IPS-18a (cell line): ENCODE measurements around the gene AKAP13.

Source experiments
- H3K27ac ChIP-seq: one replicate; pipeline ENCODE4 v1.5.1; 2013; ENCODE audit warnings: low read length
- H3K27me3 ChIP-seq: one replicate; pipeline ENCODE4 v1.6.1; 2013; ENCODE audit warnings: mild to moderate bottlenecking, low read length; ENCODE audit not compliant: control insufficient read depth, insufficient read depth
- H3K36me3 ChIP-seq: one replicate; pipeline ENCODE4 v1.6.1; 2013; ENCODE audit warnings: low read depth, low read length; ENCODE audit not compliant: control insufficient read depth
- H3K4me1 ChIP-seq: one replicate; pipeline ENCODE4 v1.6.1; 2013; ENCODE audit warnings: low read depth, low read length; ENCODE audit not compliant: control insufficient read depth
- H3K4me3 ChIP-seq: one replicate; pipeline ENCODE4 v1.5.1; 2013; ENCODE audit warnings: low read length
- H3K9ac ChIP-seq: one replicate; pipeline ENCODE4 v1.6.1; 2013; ENCODE audit warnings: mild to moderate bottlenecking, low read length, moderate library complexity
- H3K9me3 ChIP-seq: one replicate; pipeline ENCODE4 v1.6.1; 2013; ENCODE audit warnings: low read depth, low read length; ENCODE audit not compliant: control insufficient read depth

Gene AKAP13

GRCh38 chr15:85706779-85707518 lies 326.5 kb downstream of the AKAP13 start:
- no peak overlapping the region for H3K4me3 ChIP-seq
- no peaks in the 10 kb centered on the region for H3K9me3 ChIP-seq
- no peak overlapping the region for H3K27ac ChIP-seq
- H3K9ac ChIP-seq, result no peak overlapping the region
- peaks cover 7% of the 10 kb centered on the region for H3K36me3 ChIP-seq
- H3K27me3 ChIP-seq, result no peaks in the 10 kb centered on the region
- H3K4me1 ChIP-seq, result no peaks in the 10 kb centered on the region

DNA sequence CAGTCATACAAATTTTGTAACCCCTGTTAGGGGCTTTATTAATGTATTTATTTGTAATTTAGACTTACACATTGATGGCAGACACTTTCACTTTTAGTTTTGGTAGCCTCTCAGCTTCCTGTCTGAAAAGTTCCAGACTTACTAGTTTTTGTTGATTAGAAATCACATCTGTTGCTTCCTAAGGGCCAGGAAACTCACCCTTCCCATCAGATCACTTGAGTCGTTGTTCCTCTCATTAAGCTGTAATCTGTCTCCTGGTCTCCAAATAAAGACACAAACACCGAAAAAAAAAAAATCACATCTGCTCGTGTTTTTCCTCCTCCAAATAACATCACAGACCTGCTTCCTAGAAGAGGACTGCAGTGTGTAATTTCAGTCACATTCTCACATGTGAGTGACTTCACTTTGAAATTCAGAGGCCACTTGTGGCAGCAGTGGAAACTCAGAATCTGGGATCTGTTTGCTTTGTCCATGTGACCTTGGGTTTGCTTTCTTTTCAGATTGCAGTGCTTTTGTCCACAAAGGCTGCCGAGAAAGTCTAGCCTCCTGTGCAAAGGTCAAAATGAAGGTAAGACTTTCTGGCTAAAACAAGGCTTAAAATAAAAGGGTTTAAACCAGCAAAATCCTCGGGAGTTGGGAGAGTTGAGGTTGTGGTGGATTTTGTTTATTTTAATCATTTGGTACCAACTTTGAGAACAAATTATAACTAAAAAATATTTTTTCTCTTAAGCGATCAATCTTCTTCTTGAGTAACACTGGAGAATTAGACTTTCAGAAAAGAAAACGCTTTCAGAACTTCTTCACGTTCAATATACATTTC lies 327.3 kb downstream of the AKAP13 start:
- Histone ChIP-seq H3K4me3 (no peak overlapping the region), H3K27me3 (no peaks in the 10 kb centered on the region), H3K9me3 (no peaks in the 10 kb centered on the region), H3K36me3 (peaks cover 7% of the 10 kb centered on the region), H3K9ac (no peak overlapping the region), H3K4me1 (no peaks in the 10 kb centered on the region), H3K27ac (no peak overlapping the region)

DNA sequence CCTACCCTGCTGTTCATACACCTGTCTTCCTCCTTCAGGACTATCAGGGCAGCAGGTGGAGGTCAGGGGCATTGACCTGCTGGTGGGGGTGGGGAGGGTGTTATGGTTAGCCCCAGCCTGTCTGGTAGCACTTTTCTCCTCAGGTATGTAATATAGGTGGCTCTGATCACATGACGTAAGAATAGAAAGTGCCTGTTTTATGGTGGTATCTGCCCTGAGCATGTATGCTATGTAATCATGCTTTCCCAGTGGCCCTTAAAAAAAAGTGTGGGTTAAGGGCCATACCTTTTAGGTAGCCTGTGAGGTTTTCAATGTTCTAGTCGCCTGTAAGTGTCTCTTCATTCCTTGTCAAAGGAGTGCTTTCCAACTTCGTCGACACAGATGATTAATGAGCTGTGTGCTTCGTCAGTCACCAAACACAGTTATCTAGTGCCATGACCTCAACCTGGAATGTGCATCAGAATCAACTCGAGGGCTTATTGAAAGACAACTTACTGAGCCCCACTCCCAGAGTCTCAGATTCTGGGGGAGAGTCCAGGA lies 328.1 kb downstream of the AKAP13 start:
- H3K36me3 ChIP-seq, result peaks cover 7% of the 10 kb centered on the region
- H3K27me3 ChIP-seq, result no peaks in the 10 kb centered on the region
- no peak overlapping the region for H3K9ac ChIP-seq
- no peaks in the 10 kb centered on the region for H3K9me3 ChIP-seq
- H3K27ac ChIP-seq, result no peak overlapping the region
- H3K4me3 ChIP-seq, result no peak overlapping the region
- no peaks in the 10 kb centered on the region for H3K4me1 ChIP-seq

- no peak overlapping the region for H3K27ac ChIP-seq
- H3K27me3 ChIP-seq, result no peaks in the 10 kb centered on the region
- H3K9me3 ChIP-seq, result no peaks in the 10 kb centered on the region
- no peak overlapping the region for H3K4me3 ChIP-seq
- H3K4me1 ChIP-seq, result no peaks in the 10 kb centered on the region
- H3K36me3 ChIP-seq, result peaks cover 7% of the 10 kb centered on the region
- no peak overlapping the region for H3K9ac ChIP-seq
These were observed 328.8 kb downstream of the AKAP13 start for GRCh38 chr15:85709250-85709649.

DNA sequence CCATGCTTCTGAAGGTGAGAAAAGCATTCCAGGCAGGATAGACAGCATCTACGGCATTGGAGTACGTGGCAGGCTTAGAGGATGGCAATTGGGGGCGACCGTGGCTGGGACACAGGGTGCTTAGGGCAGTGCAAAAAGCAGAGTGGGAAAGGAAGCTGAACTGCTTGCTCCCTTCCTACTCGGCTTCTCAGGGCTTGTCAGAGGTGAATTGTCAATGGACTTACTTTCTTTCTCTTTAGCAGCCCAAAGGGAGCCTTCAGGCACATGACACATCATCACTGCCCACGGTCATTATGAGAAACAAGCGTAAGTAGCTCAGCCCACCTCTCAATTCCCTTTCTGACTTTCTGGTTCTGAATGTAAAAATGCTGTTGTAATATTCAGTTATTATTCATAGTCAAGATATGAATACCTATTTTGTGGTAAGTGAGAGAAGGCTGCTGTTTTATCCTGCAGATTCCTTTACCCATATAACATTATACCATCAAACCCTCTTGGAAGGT lies 330.0 kb downstream of the AKAP13 start:
- H3K27ac ChIP-seq, result no peak overlapping the region
- no peak overlapping the region for H3K4me3 ChIP-seq
- no peaks in the 10 kb centered on the region for H3K27me3 ChIP-seq
- no peak overlapping the region for H3K9ac ChIP-seq
- no peaks in the 10 kb centered on the region for H3K4me1 ChIP-seq
- peaks cover 7% of the 10 kb centered on the region for H3K36me3 ChIP-seq
- no peaks in the 10 kb centered on the region for H3K9me3 ChIP-seq

- Histone ChIP-seq H3K36me3 (peaks cover 7% of the 10 kb centered on the region), H3K27me3 (no peaks in the 10 kb centered on the region), H3K9me3 (no peaks in the 10 kb centered on the region), H3K27ac (no peak overlapping the region), H3K4me1 (no peaks in the 10 kb centered on the region), H3K9ac (no peak overlapping the region), H3K4me3 (no peak overlapping the region)
These were observed 331.3 kb downstream of the AKAP13 start for GRCh38 chr15:85711580-85712192.

DNA sequence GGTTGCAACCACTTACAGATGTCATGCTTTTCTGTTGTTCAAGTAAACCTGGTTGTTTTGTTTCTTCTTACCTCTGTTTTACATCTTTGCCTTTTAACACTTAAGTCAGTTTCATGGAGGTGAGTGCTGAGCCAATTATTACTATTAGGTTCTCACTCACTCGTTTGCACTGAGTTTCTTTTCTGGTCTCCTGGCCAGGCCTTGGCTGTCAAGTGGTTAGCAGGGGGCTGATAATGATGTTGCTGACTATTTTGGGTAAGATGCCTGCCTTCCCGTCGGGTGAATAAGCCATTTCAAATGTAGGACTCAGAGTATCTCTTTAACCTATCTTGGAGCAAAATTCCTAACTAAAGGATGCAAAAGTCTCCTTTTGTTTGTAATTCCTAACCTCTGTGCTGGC lies 335.9 kb downstream of the AKAP13 start:
- Histone ChIP-seq H3K4me3 (no peak overlapping the region), H3K36me3 (peaks cover 31% of the 10 kb centered on the region), H3K27me3 (no peaks in the 10 kb centered on the region), H3K27ac (no peak overlapping the region), H3K9me3 (no peaks in the 10 kb centered on the region), H3K9ac (no peak overlapping the region), H3K4me1 (no peaks in the 10 kb centered on the region)

GRCh38 chr15:85717212-85717611 lies 336.8 kb downstream of the AKAP13 start:
- no peak overlapping the region for H3K9ac ChIP-seq
- no peak overlapping the region for H3K27ac ChIP-seq
- no peaks in the 10 kb centered on the region for H3K27me3 ChIP-seq
- H3K4me3 ChIP-seq, result no peak overlapping the region
- no peaks in the 10 kb centered on the region for H3K9me3 ChIP-seq
- peaks cover 38% of the 10 kb centered on the region for H3K36me3 ChIP-seq
- no peaks in the 10 kb centered on the region for H3K4me1 ChIP-seq

GRCh38 chr15:85718271-85718971 lies 338.0 kb downstream of the AKAP13 start:
- peaks cover 47% of the 10 kb centered on the region for H3K36me3 ChIP-seq
- H3K9me3 ChIP-seq, result no peaks in the 10 kb centered on the region
- H3K4me3 ChIP-seq, result no peak overlapping the region
- H3K4me1 ChIP-seq, result no peaks in the 10 kb centered on the region
- no peak overlapping the region for H3K9ac ChIP-seq
- no peaks in the 10 kb centered on the region for H3K27me3 ChIP-seq
- H3K27ac ChIP-seq, result no peak overlapping the region

GRCh38 chr15:85718981-85719380 lies 338.6 kb downstream of the AKAP13 start:
- Histone ChIP-seq H3K36me3 (peaks cover 50% of the 10 kb centered on the region), H3K27ac (no peak overlapping the region), H3K9me3 (no peaks in the 10 kb centered on the region), H3K4me3 (no peak overlapping the region), H3K27me3 (no peaks in the 10 kb centered on the region), H3K9ac (no peak overlapping the region), H3K4me1 (no peaks in the 10 kb centered on the region)
